AG08396 (cell line): ENCODE results near the gene KRT33A.

Source experiments
- DNase-seq: peaks from one replicate; pipeline ENCODE4 v3.0.0; 2012; ENCODE audit warnings: low spot score, mixed read lengths

Gene KRT33A

DNA sequence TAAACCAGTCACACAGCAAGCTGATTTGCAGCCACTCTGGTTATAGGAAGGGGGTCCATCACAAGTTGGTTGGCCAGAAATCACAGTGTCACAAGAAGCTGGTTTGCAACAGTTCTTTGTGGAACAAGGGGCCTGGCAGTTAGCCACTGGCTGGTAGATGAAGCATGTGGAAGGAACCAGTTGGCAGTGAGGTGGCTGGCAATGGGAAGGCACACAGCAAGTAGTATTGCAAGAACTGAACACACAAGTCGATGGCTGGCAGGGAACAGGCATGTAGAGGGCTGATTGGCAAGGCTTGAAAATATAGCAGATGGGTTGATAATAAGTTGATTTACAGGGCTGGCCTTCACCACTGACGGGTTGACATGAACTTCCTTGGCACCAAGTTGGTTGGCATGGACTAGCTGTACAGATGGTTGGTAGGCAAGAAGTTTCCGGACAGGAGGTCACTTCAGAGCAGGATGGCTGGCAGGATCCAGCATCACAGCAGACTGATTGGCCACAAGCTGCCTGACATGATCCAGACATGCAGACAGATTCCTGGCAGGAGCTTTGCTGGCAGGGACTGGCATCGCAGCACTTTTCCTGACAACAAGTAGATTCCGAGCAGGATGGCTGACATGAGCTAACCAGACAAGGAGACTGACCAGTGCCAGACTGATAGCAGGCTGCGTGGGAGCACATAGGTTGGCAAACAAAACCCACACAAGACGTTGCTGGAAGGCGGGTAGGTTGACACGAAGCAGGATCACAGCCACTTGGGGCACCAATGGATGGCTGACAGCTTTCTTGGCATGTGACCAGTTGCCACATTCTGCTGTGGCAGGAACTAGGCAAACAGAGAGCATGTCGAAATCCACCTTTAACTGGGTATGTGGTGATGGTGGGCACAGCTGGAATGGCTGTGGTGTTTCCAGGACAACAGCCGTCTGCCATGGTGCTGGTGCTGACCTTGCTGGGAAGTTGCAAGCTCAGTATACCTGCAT is 48.4 kb downstream of the KRT33A start, which contains the start of gene KRTAP29-1:
KRTAP29-1 (minus strand) TSS at position 936 of the 986 bp plus-strand sequence; CDS start at position 936, 0 bp downstream.
- DNase-seq = no peak

DNA sequence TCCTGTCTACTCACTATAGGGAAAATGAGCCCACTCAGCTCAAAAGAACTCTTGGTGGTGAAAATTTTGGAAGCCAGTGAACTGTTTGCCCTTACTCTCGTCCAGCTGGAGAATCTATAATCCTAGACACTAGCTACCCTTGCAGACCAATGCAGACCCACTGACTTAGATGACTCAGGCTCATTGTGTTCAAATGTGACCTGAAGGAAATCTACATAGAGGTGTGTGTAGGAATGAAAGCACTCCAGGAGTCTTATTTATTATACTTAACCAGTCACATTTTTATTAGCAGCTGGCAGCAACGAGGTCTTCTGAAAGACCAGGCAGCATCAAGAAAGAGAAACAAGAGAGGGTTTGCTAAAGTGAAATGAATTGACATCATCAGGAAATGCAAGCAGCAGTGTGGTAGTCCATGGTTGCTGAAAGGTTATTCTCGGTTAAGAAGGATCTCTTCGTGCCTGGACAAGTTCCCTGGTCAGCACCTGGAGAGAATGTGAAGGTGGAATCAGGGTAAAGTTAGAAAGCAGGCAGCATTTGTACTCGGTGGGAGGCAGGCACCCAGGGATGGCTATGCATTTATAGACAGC is 49.3 kb downstream of the KRT33A start:
- no peak for DNase-seq

GRCh38 chr17:41298458-41299135 is 52.0 kb downstream of the KRT33A start:
- no peak for DNase-seq

DNA sequence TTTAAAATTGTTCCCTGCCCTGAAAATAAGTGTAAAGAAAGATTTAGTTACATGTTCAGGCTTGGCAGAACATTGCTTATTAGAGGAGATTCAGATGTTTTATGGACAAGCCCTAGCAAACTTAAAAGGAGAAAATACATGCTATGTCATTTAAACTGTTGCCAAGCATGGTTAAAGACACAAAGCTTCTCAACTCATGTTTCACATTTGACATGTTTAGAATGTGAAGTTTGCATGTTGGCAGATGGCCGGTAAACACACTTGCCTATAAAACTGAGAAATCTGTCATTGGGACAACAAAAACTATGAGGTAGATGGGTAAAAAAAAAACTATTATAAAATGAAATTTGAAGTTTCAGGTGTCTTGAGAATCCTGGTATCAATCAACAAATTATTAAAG is 53.8 kb downstream of the KRT33A start:
- no peak for DNase-seq
